K562 (cell line): ENCODE measurements around the gene SLC8A2. TPM values are rescaled to one million over a fixed set of nuclear protein-coding genes. Genes with fewer than 3 reads are reported as not detected.

ENCODE experiments used
- ATAC-seq: fragments of 200-7000 bp; cut with Tn5 transposase; 3 replicates; pipeline ENCODE4 v1.9.1; 2020; ENCODE audit warnings: moderate library complexity
- BruUV-seq: library from RNA; stranded (reverse); fragments of 400-500 nt; replicated peaks from 2 replicates; lab custom pipeline; 2021; lab: Mats Ljungman, UMichigan
- CTCF ChIA-PET: fragments of 300-600 bp; formaldehyde crosslinking; extraction: SDS; loops from one replicate; lab custom pipeline; 2021; ENCODE audit warnings: low intra/inter-chr PET ratio; lab: Yijun Ruan, JAX
- POLR2A ChIA-PET: fragments of 300-600, 350-650 bp; sonication (Branson Sonifier 250); formaldehyde crosslinking; extraction: SDS; loops from one replicate; lab custom pipeline; 2021; ENCODE audit warnings: antibody characterized with exemption, inconsistent platforms; lab: Yijun Ruan, JAX
- DNase-seq, 4 experiments: peaks; one replicate each; pipeline versions ENCODE4 v3.0.0 to v3.0.0-alpha.2; 2011 to 2018; ENCODE audit warnings: low spot score in 3 of 4, mixed read lengths in 3 of 4; ENCODE audit errors: extremely low read depth in 1 of 4
- FAIRE-seq: peaks from 2 replicates; lab custom pipeline; 2011; peaks lifted over from hg19 to GRCh38; lab: Jason Lieb, UNC
- H2AFZ ChIP-seq: 2 replicates; pipeline ENCODE4 v1.6.0; 2011; ENCODE audit warnings: low read depth, low read length, control low read depth, inconsistent platforms
- H3K27ac ChIP-seq: fragments of 200-600 bp; 3 replicates; pipeline ENCODE4 v1.8.0; 2011; ENCODE audit warnings: low read depth, mild to moderate bottlenecking, control low read depth, inconsistent platforms, low read length, moderate library complexity, mixed read lengths; ENCODE audit errors: extremely low read depth
- H3K27me3 ChIP-seq, 2 experiments: fragments of 300-600 bp in 1 of 2; 2 replicates in 1 of 2; 3 replicates in 1 of 2; pipeline versions ENCODE4 v1.6.0 to v1.8.0; 2011; ENCODE audit warnings: inconsistent platforms in 2 of 2, low read length in 2 of 2, mild to moderate bottlenecking in 1 of 2, mixed read lengths in 1 of 2, moderate library complexity in 1 of 2; ENCODE audit not compliant: control insufficient read depth in 2 of 2, insufficient read depth in 2 of 2
- H3K36me3 ChIP-seq: fragments of 300-600 bp; 3 replicates; pipeline ENCODE4 v1.8.0; 2011; ENCODE audit warnings: mild to moderate bottlenecking, low read length, inconsistent platforms; ENCODE audit not compliant: control insufficient read depth, insufficient read depth
- H3K4me1 ChIP-seq, 2 experiments: fragments of 200-600 bp in 1 of 2; replicated peaks in 1 of 2; 2 replicates in 1 of 2; 3 replicates in 1 of 2; pipeline versions ENCODE4 v1.5.1 to v1.8.0; 2011; ENCODE audit warnings: inconsistent platforms in 2 of 2, low read length in 2 of 2, mild to moderate bottlenecking in 1 of 2, mixed read lengths in 1 of 2, moderate library complexity in 1 of 2; ENCODE audit not compliant: control insufficient read depth in 2 of 2, insufficient read depth in 2 of 2
- H3K4me2 ChIP-seq: 2 replicates; pipeline ENCODE4 v1.6.1; 2011; ENCODE audit warnings: low read length, control low read depth, inconsistent platforms, mixed read lengths; ENCODE audit not compliant: insufficient read depth
- H3K4me3 ChIP-seq: fragments of 200-600 bp; sonication (generic), shearing (Covaris generic); 2 replicates; pipeline ENCODE4 v1.5.1; 2016; ENCODE audit warnings: control low read depth, inconsistent platforms
- H3K79me2 ChIP-seq: fragments of 200-600 bp; 3 replicates; pipeline ENCODE4 v1.8.0; 2011; ENCODE audit warnings: low read length, inconsistent platforms; ENCODE audit not compliant: control insufficient read depth, insufficient read depth
- H3K9ac ChIP-seq, 2 experiments: 2 replicates each; pipeline versions ENCODE4 v1.6.0 to v1.6.1; 2011; ENCODE audit warnings: low read depth in 2 of 2, low read length in 2 of 2, control low read depth in 1 of 2, inconsistent platforms in 1 of 2, mild to moderate bottlenecking in 1 of 2, mixed read lengths in 1 of 2; ENCODE audit not compliant: insufficient read depth in 1 of 2
- H3K9me1 ChIP-seq: one replicate; pipeline ENCODE4 v1.6.0; 2011; ENCODE audit warnings: inconsistent platforms, mild to moderate bottlenecking, low read length, moderate library complexity; ENCODE audit not compliant: control insufficient read depth, insufficient read depth
- H3K9me3 ChIP-seq: replicated peaks from 2 replicates; pipeline ENCODE4 v1.5.1; 2011; ENCODE audit warnings: low read depth, low read length, inconsistent platforms; ENCODE audit not compliant: control insufficient read depth, insufficient read depth
- H4K20me1 ChIP-seq: replicated peaks from 2 replicates; pipeline ENCODE4 v1.6.1; 2011; ENCODE audit warnings: low read length, inconsistent platforms, mixed read lengths; ENCODE audit not compliant: control insufficient read depth, insufficient read depth
- HOMEZ ChIP-seq: fragments of 250-450 bp; sonication (Bioruptor Pico); IDR thresholded peaks from 2 replicates; pipeline ENCODE4 v1.4.0; 2020; ENCODE audit warnings: mild to moderate bottlenecking, moderate library complexity
- REST ChIP-seq, 2 experiments: fragments of 450-650 bp; formaldehyde crosslinking in 1 of 2; IDR thresholded peaks; 2 replicates each; pipeline versions ENCODE4 v1.4.0 to v1.6.1; 2014 to 2020; ENCODE audit warnings: mild to moderate bottlenecking in 2 of 2, borderline replicate concordance in 1 of 2, low read depth in 1 of 2
- WGBS: fragments of 100-300 bp; shearing (Covaris generic); methylation state at CpG from one replicate; pipeline ENCODE4 v1.1.6; 2016; ENCODE audit warnings: low coverage, mixed read lengths; ENCODE audit not compliant: insufficient coverage; ENCODE audit errors: missing lambda C conversion rate; 5-methylcytosine and 5-hydroxymethylcytosine counted together
- in situ Hi-C: fragments of 300-500 bp; cut with MboI; formaldehyde crosslinking; loops from 4 replicates; pipeline ENCODE4 v1.15.0; 2018; ENCODE audit warnings: inconsistent platforms, mixed read lengths
- intact Hi-C: fragments of 100-400 bp; cut with micrococcal nuclease; formaldehyde crosslinking; loops from 2 replicates; pipeline ENCODE4 v1.14.2; 2022
- polyA plus RNA-seq, 8 experiments: library from polyadenylated mRNA; depleted of rRNA in 4 of 8; stranded (reverse) in 5 of 8; unstranded in 3 of 8; fragments of >200 nt; fragmentation: Nextera tagmentation in 2 of 8; fragmentation: Illumina TruSeq in 1 of 8; extraction: Ambion mirVana in 2 of 8; extraction: Trizol in 1 of 8; gene quantifications; 2 replicates each; pipeline versions ENCODE4 v1.2.1 to v1.2.3, GENCODE V29; 2011 to 2014; ENCODE audit warnings: inconsistent platforms in 1 of 8, missing spikeins in 1 of 8
- total RNA-seq, 7 experiments: library from RNA; depleted of rRNA in 6 of 7; stranded (reverse); fragments of >200 nt in 6 of 7; fragmentation: Illumina TruSeq in 2 of 7; extraction: Trizol in 2 of 7; gene quantifications; 2 replicates each; pipeline versions ENCODE4 v1.2.1 to v1.2.3, GENCODE V29; 2011 to 2021; ENCODE audit warnings: low replicate concordance in 1 of 7

SLC8A2 gene
- total and polyA plus RNA-seq, 9 of the 15 experiments (the other 6 are each of a cell fraction or from before 2014, with no cell fraction given): 0.07 to 0.66 (median 0.24) TPM; not detected in 3

- BruUV-seq: no TSS peak
- 57% methylated on average over 6 of the region's 6 CpGs for WGBS
- H3K4me1 ChIP-seq: peaks cover 0 to 28% of the 10 kb centered on the region in 2 experiments; a peak in 3 of 5 replicates
- H3K9ac ChIP-seq: peak overlapping the region in 1 of 2 experiments; percentile 87; a peak in 2 of 4 replicates
- DNase-seq (no peak), ATAC-seq (no peak), FAIRE-seq (no peak)
- no peak overlapping the region for H3K27ac ChIP-seq
- ChIA-PET POLR2A (interaction anchor here (0.6 to 1.7 kb wide), 5 partner anchors 8 to 70 kb away, joined by 3 to 6 read pairs (median 3); no protein-coding TSS in a partner anchor), CTCF (no interaction called here)
- H3K4me2 ChIP-seq: no peak overlapping the region
- no peak overlapping the region for H2AFZ ChIP-seq
- peaks cover 65% of the 10 kb centered on the region for H3K36me3 ChIP-seq
- H3K9me3 ChIP-seq: no peaks in the 10 kb centered on the region
- peaks cover 54% of the 10 kb centered on the region for H3K79me2 ChIP-seq
- H3K27me3 ChIP-seq: no peaks in the 10 kb centered on the region
- peaks cover 11% of the 10 kb centered on the region for H4K20me1 ChIP-seq
- no peaks in the 10 kb centered on the region for H3K9me1 ChIP-seq
- in situ Hi-C loops (no loop called here), intact Hi-C loops (no loop called here)
- no peak overlapping the region for H3K4me3 ChIP-seq
- TF ChIP-seq REST (IDR thresholded peaks at IDR 0.05; ENCODE audit: borderline replicate concordance) (peak; percentile 68), REST (CRISPR knock-in tag; IDR thresholded peaks at IDR 0.05; ENCODE audit: low read depth) (no peak), HOMEZ (CRISPR knock-in tag) (no peak)
These were observed 35.3 kb upstream of the SLC8A2 start for GRCh38 chr19:47507012-47507411.
